H1 (cell line): ENCODE measurements around the gene KLF6.

Source experiments
- CHD2 ChIP-seq: IDR thresholded peaks from 2 replicates; pipeline ENCODE4 v1.6.1; 2012; ENCODE audit warnings: low read length, improper control_type of control experiment
- CTCF ChIP-seq, 3 experiments: IDR thresholded peaks; 1 replicate in 2 of 3; 2 replicates in 1 of 3; pipeline versions ENCODE4 v1.5.1 to v1.6.1; 2011; ENCODE audit warnings: low read length in 3 of 3, mild to moderate bottlenecking in 3 of 3, inconsistent platforms in 2 of 3, low read depth in 1 of 3, moderate library complexity in 1 of 3; ENCODE audit not compliant: insufficient read depth in 1 of 3; ENCODE audit errors: control extremely low read depth in 1 of 3
- EP300 ChIP-seq, 2 experiments: IDR thresholded peaks; 1 replicate in 1 of 2; 2 replicates in 1 of 2; pipeline ENCODE4 v1.6.1; 2011 to 2012; ENCODE audit warnings: low read depth in 2 of 2, low read length in 2 of 2, mild to moderate bottlenecking in 2 of 2, borderline replicate concordance in 1 of 2, inconsistent platforms in 1 of 2, moderate library complexity in 1 of 2
- HDAC2 ChIP-seq, 2 experiments: fragments of 300-600 bp in 1 of 2; sonication (generic) in 1 of 2; IDR thresholded peaks; 2 replicates each; pipeline ENCODE4 v1.6.1; 2011 to 2012; ENCODE audit warnings: low read depth in 2 of 2, low read length in 2 of 2, mild to moderate bottlenecking in 2 of 2, moderate library complexity in 2 of 2, borderline replicate concordance in 1 of 2, inconsistent platforms in 1 of 2
- POLR2A ChIP-seq, 2 experiments: IDR thresholded peaks; 1 replicate in 1 of 2; 2 replicates in 1 of 2; pipeline ENCODE4 v1.6.1; 2011; ENCODE audit warnings: low read depth in 2 of 2, low read length in 2 of 2, mild to moderate bottlenecking in 2 of 2; ENCODE audit errors: control extremely low read depth in 1 of 2
- RNF2 ChIP-seq: fragments of 200-900, 300-1000 bp; sonication (generic); IDR thresholded peaks from 2 replicates; pipeline ENCODE4 v1.7.1; 2016; ENCODE audit warnings: borderline replicate concordance, low read depth, mild to moderate bottlenecking, antibody characterized with exemption, low read length; ENCODE audit not compliant: poor library complexity, severe bottlenecking; ENCODE audit errors: missing control alignments
- USF2 ChIP-seq: IDR thresholded peaks from 2 replicates; pipeline ENCODE4 v1.6.1; 2011; ENCODE audit warnings: low read length, improper control_type of control experiment

GRCh38 chr10:3761021-3761686, 23.9 kb downstream of the KLF6 start:
- TF ChIP-seq POLR2A (IDR thresholded peaks at IDR 0.05; ENCODE audit: control extremely low read depth in 1 of 2, low read depth in 2 of 2, low read length in 2 of 2) (no peak), CHD2 (no peak), USF2 (no peak), CTCF (IDR thresholded peaks at IDR 0.05; ENCODE audit: control extremely low read depth in 1 of 3, insufficient read depth in 1 of 3, low read depth in 1 of 3, low read length in 3 of 3) (no peak), EP300 (IDR thresholded peaks at IDR 0.05; ENCODE audit: borderline replicate concordance in 1 of 2, low read depth in 2 of 2, low read length in 2 of 2) (no peak), RNF2 (no peak), HDAC2 (IDR thresholded peaks at IDR 0.05; ENCODE audit: borderline replicate concordance in 1 of 2, low read depth in 2 of 2, low read length in 2 of 2) (no peak)
